Transverse colon (tissue), 4 donors: Measurements from ENCODE around the gene SLC2A4. TPM values are rescaled to one million over a fixed set of nuclear protein-coding genes. Genes with fewer than 3 reads are reported as not detected.
"Not testable (repeated sequence)": the region's sequence is repeated elsewhere in the genome, so short reads cannot be mapped to it uniquely, and the experiment has no call there.

Source experiments
- DNase-seq: peaks from one replicate; pipeline ENCODE4 v3.0.0-alpha.2; 2019
- H3K27ac ChIP-seq, 4 donors: fragments of 200-600 bp; sonication (generic); 2 replicates each; pipeline ENCODE4 v1.5.1; 2016 to 2018; ENCODE audit warnings: inconsistent platforms in 4 of 4
- H3K27me3 ChIP-seq: fragments of 200-600 bp; sonication (generic); 2 replicates; pipeline ENCODE4 v1.5.1; 2017; ENCODE audit warnings: inconsistent platforms
- H3K36me3 ChIP-seq, 4 donors: fragments of 200-600 bp; sonication (generic); 2 replicates each; pipeline ENCODE4 v1.5.1; 2017 to 2019; ENCODE audit warnings: inconsistent platforms in 4 of 4
- H3K4me1 ChIP-seq, 4 donors: fragments of 200-600 bp; sonication (generic); 2 replicates each; pipeline ENCODE4 v1.5.1; 2017 to 2020; ENCODE audit warnings: inconsistent platforms in 4 of 4
- H3K4me3 ChIP-seq, 4 donors: fragments of 200-600 bp; sonication (generic); 1 replicate in 1 of 4; 2 replicates in 3 of 4; pipeline versions ENCODE4 v1.5.1 to v1.6.1; 2017 to 2019; ENCODE audit warnings: inconsistent platforms in 4 of 4
- H3K9me3 ChIP-seq, 2 donors: fragments of 200-600 bp; sonication (generic); 2 replicates each; pipeline ENCODE4 v1.5.1; 2017 to 2019; ENCODE audit warnings: inconsistent platforms in 2 of 2
- EP300 ChIP-seq: sonication (generic); formaldehyde crosslinking; IDR thresholded peaks from one replicate; pipeline ENCODE4 v1.6.1; 2017; ENCODE audit warnings: antibody characterized with exemption, low read depth
- POLR2A ChIP-seq: fragments of 450-650 bp; IDR thresholded peaks from one replicate; pipeline ENCODE4 v1.6.1; 2016; ENCODE audit warnings: antibody characterized with exemption, mild to moderate bottlenecking, moderate library complexity
- POLR2AphosphoS5 ChIP-seq, 3 donors: sonication (generic); formaldehyde crosslinking; IDR thresholded peaks; one replicate each; pipeline ENCODE4 v1.6.1; 2016; ENCODE audit warnings: antibody characterized with exemption in 3 of 3
- WGBS, 2 donors: methylation state at CpG; one replicate each; pipeline ENCODE4 v1.1.5; 2018; ENCODE audit warnings: low coverage in 1 of 2; 5-methylcytosine and 5-hydroxymethylcytosine counted together
- in situ Hi-C, 4 donors: fragments of 200-750 bp; cut with MboI; loops; one replicate each; pipeline versions ENCODE4 v1.15.0 to v1.15.1; 2017; ENCODE audit warnings: low sequenced_read_pairs in 3 of 4, low pct_ligation_motif_present in 1 of 4, low pct_unique_long_range_greater_than_20kb in 1 of 4
- intact Hi-C: fragments of 100-400 bp; cut with DNase I; formaldehyde crosslinking; loops from one replicate; pipeline ENCODE4 v1.15.1; 2023; ENCODE audit warnings: low total_unique reads
- small RNA-seq, 4 donors: library from RNA; depleted of rRNA; stranded (forward); fragments of <200 nt; gene quantifications; one replicate each; pipeline ENCODE3, GENCODE V24; 2016
- total RNA-seq, 4 donors: library from RNA; depleted of rRNA; stranded (reverse); fragments of >200 nt; gene quantifications; one replicate each; pipeline ENCODE4 v1.1.0, GENCODE V29; 2016
- TF ChIP-seq, protein P1 (sequence below), 5 experiments: fragments of 200-600 bp in 3 of 5; fragments of 450-650 bp in 2 of 5; sonication (generic) in 3 of 5; IDR thresholded peaks; 1 replicate in 2 of 5; 2 replicates in 3 of 5; pipeline ENCODE4 v1.5.1; 2016 to 2017; ENCODE audit warnings: antibody characterized with exemption in 5 of 5, inconsistent platforms in 3 of 5, mild to moderate bottlenecking in 2 of 5, moderate library complexity in 1 of 5

The SLC2A4 gene
- total RNA-seq, 4 donors from 2014 or later, result 9.7 to 35.5 (median 20.3) TPM

DNA sequence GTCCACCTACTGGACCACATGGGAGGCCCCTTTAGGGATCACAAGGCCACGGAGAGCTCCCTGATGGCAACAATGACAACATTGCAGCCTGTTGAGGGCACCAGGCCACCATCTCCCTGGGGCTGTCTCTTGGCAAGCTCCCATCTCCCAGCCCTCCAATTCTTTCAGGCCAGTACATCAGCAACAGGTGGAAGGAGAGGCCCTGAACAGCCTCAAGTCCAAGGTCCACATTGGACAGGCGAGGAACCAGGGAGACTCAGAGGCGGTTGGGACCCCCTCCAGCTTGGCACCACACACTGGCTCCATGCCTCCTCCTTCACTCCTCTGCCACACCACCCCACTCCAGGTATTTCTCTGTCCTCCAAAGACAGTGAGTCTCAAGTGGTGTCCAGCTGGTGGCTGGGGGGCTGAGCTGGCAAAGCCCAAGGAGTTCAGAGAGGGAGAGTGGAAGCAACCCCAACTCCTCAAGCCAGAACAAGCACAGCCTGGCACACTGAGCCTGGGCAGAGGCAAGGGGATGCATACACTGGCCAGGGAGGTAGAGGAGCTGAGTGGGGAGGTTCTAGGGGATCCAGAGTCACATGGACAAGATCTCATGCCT is 53.5 kb downstream of the SLC2A4 start:
- H3K4me1 ChIP-seq, result peaks cover 4 to 8% (median 7%) of the 10 kb centered on the region in 4 donors
- H3K36me3 ChIP-seq, result no peaks in the 10 kb centered on the region
- TF ChIP-seq POLR2AphosphoS5 (IDR thresholded peaks at IDR 0.05) (no peak), POLR2A (no peak), EP300 (no peak)
- TF ChIP-seq, protein P1, sequence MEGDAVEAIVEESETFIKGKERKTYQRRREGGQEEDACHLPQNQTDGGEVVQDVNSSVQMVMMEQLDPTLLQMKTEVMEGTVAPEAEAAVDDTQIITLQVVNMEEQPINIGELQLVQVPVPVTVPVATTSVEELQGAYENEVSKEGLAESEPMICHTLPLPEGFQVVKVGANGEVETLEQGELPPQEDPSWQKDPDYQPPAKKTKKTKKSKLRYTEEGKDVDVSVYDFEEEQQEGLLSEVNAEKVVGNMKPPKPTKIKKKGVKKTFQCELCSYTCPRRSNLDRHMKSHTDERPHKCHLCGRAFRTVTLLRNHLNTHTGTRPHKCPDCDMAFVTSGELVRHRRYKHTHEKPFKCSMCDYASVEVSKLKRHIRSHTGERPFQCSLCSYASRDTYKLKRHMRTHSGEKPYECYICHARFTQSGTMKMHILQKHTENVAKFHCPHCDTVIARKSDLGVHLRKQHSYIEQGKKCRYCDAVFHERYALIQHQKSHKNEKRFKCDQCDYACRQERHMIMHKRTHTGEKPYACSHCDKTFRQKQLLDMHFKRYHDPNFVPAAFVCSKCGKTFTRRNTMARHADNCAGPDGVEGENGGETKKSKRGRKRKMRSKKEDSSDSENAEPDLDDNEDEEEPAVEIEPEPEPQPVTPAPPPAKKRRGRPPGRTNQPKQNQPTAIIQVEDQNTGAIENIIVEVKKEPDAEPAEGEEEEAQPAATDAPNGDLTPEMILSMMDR (IDR thresholded peaks at IDR 0.05), result no peak
- no peak overlapping the region for H3K27ac ChIP-seq
- H3K27me3 ChIP-seq, result peaks cover 4% of the 10 kb centered on the region
- WGBS, 2 donors, result 63% methylated on average over 3 of the region's 3 CpGs; no CpG with 5 or more reads in 1 of the 2 donors
- in situ Hi-C loops, result loop anchor here in 1 of 4 donors (25.0 kb wide), 1 partner anchor 298 kb away; the partner anchor contains the start of genes SLC16A11 and SLC16A13
- H3K4me3 ChIP-seq, result no peak overlapping the region
- intact Hi-C loops, result no loop called here
- no peak for DNase-seq
- H3K9me3 ChIP-seq, result no peaks in the 10 kb centered on the region

DNA sequence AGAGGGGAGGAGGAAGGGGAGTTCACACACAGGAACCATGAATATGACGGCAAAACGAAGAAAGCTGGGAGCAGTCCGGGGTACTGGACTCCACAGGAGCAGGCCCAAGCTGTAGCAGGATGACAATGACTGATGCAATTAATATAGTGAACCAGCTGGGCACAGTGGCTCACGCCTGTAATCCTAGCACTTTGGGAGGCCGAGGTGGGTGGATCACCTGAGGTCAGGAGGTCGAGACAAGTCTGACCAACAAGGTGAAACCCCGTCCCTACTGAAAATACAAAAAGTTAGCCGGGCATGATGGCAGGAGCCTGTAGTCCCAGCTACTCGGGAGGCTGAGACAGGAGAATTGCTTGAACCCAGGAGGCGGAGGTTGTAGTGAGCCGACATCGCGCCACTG is 54.2 kb downstream of the SLC2A4 start:
- H3K4me1 ChIP-seq, H3K9me3 ChIP-seq, H3K36me3 ChIP-seq, H3K4me3 ChIP-seq, DNase-seq, H3K27me3 ChIP-seq, intact Hi-C loops: not testable (repeated sequence)
- H3K27ac ChIP-seq, result peak overlapping the region in 3 of 4 donors; percentile 65 to 77 (median 69)
- whole genome bisulfite sequencing, 2 donors, result 72 to 76% methylated on average over 5 to 13 of the region's 13 CpGs
- in situ Hi-C loops, result loop anchor here in 1 of 4 donors (25.0 kb wide), 1 partner anchor 298 kb away; the partner anchor contains the start of genes SLC16A11 and SLC16A13

DNA sequence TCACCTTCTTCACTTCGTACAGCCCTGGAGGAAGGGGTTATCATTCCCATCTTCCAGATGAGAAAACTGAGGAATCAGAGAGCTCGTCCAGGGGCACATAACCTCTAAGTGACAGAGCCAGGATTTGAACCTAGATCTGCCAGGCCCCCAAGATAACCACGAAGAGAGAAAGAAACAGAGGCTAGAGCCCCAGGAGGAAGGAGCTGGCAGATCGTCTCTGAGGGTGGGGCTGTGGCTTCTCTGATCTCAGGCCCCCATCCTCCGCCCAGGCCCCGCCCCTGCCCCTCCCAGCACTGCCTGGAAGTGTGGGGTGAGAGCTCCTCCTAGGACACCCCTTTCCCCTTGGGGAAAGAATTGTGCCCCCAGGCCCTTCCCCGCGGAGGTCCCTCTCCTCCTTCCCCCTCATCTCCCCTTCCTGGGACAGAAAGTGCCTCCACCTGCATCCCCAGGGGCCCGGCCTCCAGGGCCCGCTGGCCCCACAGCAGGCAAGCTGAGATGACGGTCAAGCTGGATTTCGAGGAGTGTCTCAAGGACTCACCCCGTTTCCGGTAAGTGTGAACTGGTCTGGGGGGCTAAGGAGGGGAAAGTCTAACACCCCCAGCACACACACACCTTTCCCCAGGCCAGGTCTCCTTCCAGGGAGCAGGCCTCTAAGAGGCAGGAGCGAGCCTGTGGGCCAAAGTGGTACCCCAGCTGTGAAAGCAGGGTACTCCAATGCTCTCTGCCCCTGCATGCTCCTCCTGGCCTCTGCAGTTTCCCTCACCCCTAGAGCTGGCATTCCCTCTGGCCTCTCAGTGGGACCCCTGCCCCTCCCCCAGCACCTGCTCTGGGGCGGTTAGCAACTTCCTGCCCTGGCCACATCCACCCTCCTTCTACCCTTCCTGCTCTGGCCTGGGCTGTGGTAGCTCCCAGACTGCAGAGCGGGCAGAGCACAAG is 55.0 kb downstream of the SLC2A4 start, which contains the start of gene ACAP1:
Gene ACAP1 (plus strand): TSS at position 290 of the 936 bp plus-strand sequence. CDS start 206 bp downstream, at position 496.
- 34 to 81% methylated on average over 2 to 16 of the region's 17 CpGs for WGBS, 2 donors
- peak within 1 kb of the TSS; percentile 57 to 77 (median 67) for H3K27ac ChIP-seq
- no peaks in the 10 kb centered on the region for H3K36me3 ChIP-seq
- intact Hi-C loops, result no loop called here
- peak within 1 kb of the TSS in 3 of 4 donors; percentile 13 to 38 (median 23) for H3K4me3 ChIP-seq
- TF ChIP-seq EP300, result no peak
- TF ChIP-seq, protein P1 (IDR thresholded peaks at IDR 0.05), result no peak
- no peak for TF ChIP-seq POLR2AphosphoS5 (IDR thresholded peaks at IDR 0.05)
- TF ChIP-seq POLR2A, result no peak
- in situ Hi-C loops, result loop anchor here in 1 of 4 donors (25.0 kb wide), 1 partner anchor 299 kb away; the partner anchor contains the start of genes SLC16A11 and SLC16A13
- H3K4me1 ChIP-seq, result no peaks in the 10 kb centered on the region
- H3K9me3 ChIP-seq, result no peaks in the 10 kb centered on the region
- H3K27me3 ChIP-seq, result peaks cover 12% of the 10 kb centered on the region
- DNase-seq, result peak; percentile 81

DNA sequence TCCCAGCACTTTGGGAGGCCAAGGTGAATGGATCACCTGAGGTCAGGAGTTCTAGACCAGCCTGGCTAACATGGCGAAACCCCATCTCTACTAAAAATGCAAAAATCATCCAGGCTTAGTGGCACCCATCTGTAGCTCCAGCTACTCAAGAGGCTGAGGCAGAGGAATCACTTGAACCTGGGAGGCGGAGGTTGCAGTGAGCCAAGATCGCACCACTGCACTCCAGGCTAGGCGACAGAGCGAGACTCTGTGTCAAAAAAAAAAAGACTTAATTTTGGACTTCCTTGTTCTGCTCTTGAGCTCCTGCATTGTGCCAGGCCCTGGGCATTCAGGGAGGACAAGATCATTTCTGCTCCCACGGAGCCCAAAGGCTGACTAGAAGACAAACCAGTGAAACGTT is 56.1 kb downstream of the SLC2A4 start:
- Histone ChIP-seq H3K27me3 (peaks cover 17% of the 10 kb centered on the region), H3K27ac (peak overlapping the region in 2 of 4 donors; percentile 57 to 77), H3K4me3 (peak overlapping the region in 1 of 4 donors; percentile 38)
- H3K36me3 ChIP-seq, H3K4me1 ChIP-seq, intact Hi-C loops, H3K9me3 ChIP-seq, DNase-seq: not testable (repeated sequence)
- WGBS, 2 donors, result 58 to 60% methylated on average over 3 to 7 of the region's 7 CpGs
- in situ Hi-C loops, result loop anchor here in 1 of 4 donors (25.0 kb wide), 1 partner anchor 300 kb away; the partner anchor contains the start of genes SLC16A11 and SLC16A13

Small RNA genes lying within 50 kb of the gene (small RNA-seq; reads per million reads assigned to genes)
- gene AC026954.2 (0 reads per million in 4 donors), gene RF00019 (0 reads per million in 4 donors)

Other genes starting within 250 kb of the SLC2A4 start
- gene SLC16A13, start 245.7 kb upstream of the SLC2A4 start, total RNA-seq, result 1 to 10 TPM in 3 of 4 donors, not detected in 1; 2.4 to 8.6 (median 3.5) TPM
- gene SLC16A11, start 237.6 kb upstream of the SLC2A4 start, total RNA-seq, result 1 to 10 TPM in 2 of 4 donors, not detected in 2; 1.2 to 2.2 TPM
- gene CLEC10A, start 201.5 kb upstream of the SLC2A4 start, total RNA-seq, result 1 to 10 TPM in 2 of 4 donors, not detected in 2; 6.3 to 7.0 TPM
- gene ASGR2, start 166.9 kb upstream of the SLC2A4 start, total RNA-seq, result under 1 TPM in 1 of 4 donors, not detected in 3; 0.32 TPM
- gene ASGR1, start 102.3 kb upstream of the SLC2A4 start, total RNA-seq, result under 1 TPM in 2 of 4 donors, not detected in 2; 0.48 to 0.82 TPM
- gene DLG4, start 61.9 kb upstream of the SLC2A4 start, total RNA-seq, result 10 to 100 TPM in 1 of 4 donors, 1 to 10 TPM in 3; 2.4 to 15.7 (median 6.1) TPM
- gene ACADVL, start 61.8 kb upstream of the SLC2A4 start, total RNA-seq, result 1,000 to 10,000 TPM in 3 of 4 donors, 100 to 1,000 TPM in 1; 877 to 3,047 (median 1,981) TPM
- 100 to 1,000 TPM in 2 of 4 donors, 10 to 100 TPM in 2; 35.9 to 182 (median 69.2) TPM for gene DVL2, start 47.2 kb upstream of the SLC2A4 start, total RNA-seq
- gene PHF23, start 42.3 kb upstream of the SLC2A4 start, total RNA-seq, result 10 to 100 TPM; 20.6 to 33.5 (median 27.8) TPM
- 100 to 1,000 TPM; 209 to 479 (median 394) TPM for gene GABARAP, start 39.3 kb upstream of the SLC2A4 start, total RNA-seq
- 100 to 1,000 TPM in 1 of 4 donors, 10 to 100 TPM in 3; 52.3 to 113 (median 60.4) TPM for gene CTDNEP1, start 30.0 kb upstream of the SLC2A4 start, total RNA-seq
- 10 to 100 TPM in 3 of 4 donors, 1 to 10 TPM in 1; 4.9 to 36.2 (median 30.3) TPM for gene ELP5, start 29.5 kb upstream of the SLC2A4 start, total RNA-seq
- 1,000 to 10,000 TPM in 1 of 4 donors, 100 to 1,000 TPM in 3; 571 to 1,162 (median 940) TPM for gene CLDN7, start 19.2 kb upstream of the SLC2A4 start, total RNA-seq
- 100 to 1,000 TPM in 1 of 4 donors, 10 to 100 TPM in 3; 23.1 to 151 (median 43.4) TPM for gene YBX2, start 12.9 kb downstream of the SLC2A4 start, total RNA-seq
- gene EIF5A, start 25.9 kb downstream of the SLC2A4 start, total RNA-seq, result 100 to 1,000 TPM in 3 of 4 donors, 10 to 100 TPM in 1; 91.3 to 188 (median 149) TPM
- 100 to 1,000 TPM in 3 of 4 donors, 10 to 100 TPM in 1; 96.5 to 578 (median 150) TPM for gene GPS2, start 33.6 kb downstream of the SLC2A4 start, total RNA-seq
- 100 to 1,000 TPM in 1 of 4 donors, 10 to 100 TPM in 3; 27.8 to 109 (median 35.0) TPM for gene NEURL4, start 47.6 kb downstream of the SLC2A4 start, total RNA-seq
- gene ACAP1, start 54.8 kb downstream of the SLC2A4 start, total RNA-seq, result 10 to 100 TPM in 2 of 4 donors, 1 to 10 TPM in 2; 4.8 to 21.0 (median 10.0) TPM
- gene KCTD11, start 70.4 kb downstream of the SLC2A4 start, total RNA-seq, result 10 to 100 TPM in 1 of 4 donors, 1 to 10 TPM in 3; 1.2 to 10.8 (median 7.8) TPM
- gene TMEM95, start 73.4 kb downstream of the SLC2A4 start, total RNA-seq, result not detected
- gene TNK1, start 99.4 kb downstream of the SLC2A4 start, total RNA-seq, result 100 to 1,000 TPM in 1 of 4 donors, 10 to 100 TPM in 3; 38.9 to 110 (median 53.2) TPM
- 10 to 100 TPM; 13.2 to 32.4 (median 18.4) TPM for gene PLSCR3, start 112.8 kb downstream of the SLC2A4 start, total RNA-seq
- gene TMEM256, start 122.4 kb downstream of the SLC2A4 start, total RNA-seq, result 100 to 1,000 TPM in 2 of 4 donors, 10 to 100 TPM in 1, 1 to 10 TPM in 1; 10.0 to 129 (median 85.6) TPM
- gene NLGN2, start 126.1 kb downstream of the SLC2A4 start, total RNA-seq, result 10 to 100 TPM in 1 of 4 donors, 1 to 10 TPM in 3; 2.2 to 12.3 (median 3.9) TPM
- not detected for gene SPEM1, start 138.6 kb downstream of the SLC2A4 start, total RNA-seq
- gene SPEM2, start 143.9 kb downstream of the SLC2A4 start, total RNA-seq, result not detected
- not detected for gene SPEM3, start 147.1 kb downstream of the SLC2A4 start, total RNA-seq
- gene TMEM102, start 153.7 kb downstream of the SLC2A4 start, total RNA-seq, result 10 to 100 TPM in 3 of 4 donors, 1 to 10 TPM in 1; 8.8 to 26.1 (median 16.3) TPM
- gene FGF11, start 157.8 kb downstream of the SLC2A4 start, total RNA-seq, result 1 to 10 TPM in 3 of 4 donors, not detected in 1; 1.6 to 2.4 (median 1.9) TPM
- gene CHRNB1, start 163.3 kb downstream of the SLC2A4 start, total RNA-seq, result 10 to 100 TPM in 1 of 4 donors, 1 to 10 TPM in 2, not detected in 1; 5.8 to 10.3 (median 8.9) TPM
- 10 to 100 TPM; 18.3 to 48.6 (median 23.2) TPM for gene ZBTB4, start 197.9 kb downstream of the SLC2A4 start, total RNA-seq
- gene SLC35G6, start 199.7 kb downstream of the SLC2A4 start, total RNA-seq, result not detected
- gene POLR2A, start 202.6 kb downstream of the SLC2A4 start, total RNA-seq, result 100 to 1,000 TPM in 3 of 4 donors, 10 to 100 TPM in 1; 91.3 to 321 (median 127) TPM